Astrocyte of the spinal cord (primary cell): ENCODE measurements around the gene SMARCAL1.

Experiments
- DNase-seq: peaks from one replicate; pipeline ENCODE4 v3.0.0; 2011; ENCODE audit warnings: low read depth, low spot score
- H3K4me3 ChIP-seq: 2 replicates; pipeline ENCODE4 v1.5.1; 2011; ENCODE audit warnings: low read depth, mild to moderate bottlenecking, low read length, moderate library complexity
- in situ Hi-C: cut with HindIII; loops from 2 replicates; pipeline ENCODE4 v1.10.0; 2017; ENCODE audit warnings: low sequenced_read_pairs
- TF ChIP-seq, protein P1 (sequence below): IDR thresholded peaks from 2 replicates; pipeline ENCODE4 v1.5.1; 2012; ENCODE audit warnings: low read depth, mild to moderate bottlenecking, low read length, inconsistent platforms

The SMARCAL1 gene

DNA sequence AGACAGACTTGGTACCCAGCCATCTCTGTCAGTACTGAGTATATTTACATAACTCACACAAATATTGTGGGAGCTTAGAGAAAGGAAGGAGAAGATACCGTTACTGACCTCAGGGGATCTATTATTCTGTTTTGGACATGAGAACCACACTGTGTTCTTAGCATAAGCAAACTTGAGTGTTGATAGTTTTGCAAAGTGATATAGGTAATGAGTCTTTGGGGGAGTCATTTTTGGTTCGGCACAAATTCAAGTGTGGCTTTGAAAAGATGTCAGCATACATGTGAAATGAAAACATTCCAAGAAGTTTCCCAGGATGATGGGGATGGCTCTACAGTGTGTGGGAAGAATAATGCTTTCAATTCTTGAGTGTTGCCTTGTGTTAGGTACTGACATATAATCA lies 24.1 kb downstream of the SMARCAL1 start:
- DNase-seq: peak; percentile 52
- no peak overlapping the region for H3K4me3 ChIP-seq
- in situ Hi-C loops: no loop called here
- TF ChIP-seq, protein P1, sequence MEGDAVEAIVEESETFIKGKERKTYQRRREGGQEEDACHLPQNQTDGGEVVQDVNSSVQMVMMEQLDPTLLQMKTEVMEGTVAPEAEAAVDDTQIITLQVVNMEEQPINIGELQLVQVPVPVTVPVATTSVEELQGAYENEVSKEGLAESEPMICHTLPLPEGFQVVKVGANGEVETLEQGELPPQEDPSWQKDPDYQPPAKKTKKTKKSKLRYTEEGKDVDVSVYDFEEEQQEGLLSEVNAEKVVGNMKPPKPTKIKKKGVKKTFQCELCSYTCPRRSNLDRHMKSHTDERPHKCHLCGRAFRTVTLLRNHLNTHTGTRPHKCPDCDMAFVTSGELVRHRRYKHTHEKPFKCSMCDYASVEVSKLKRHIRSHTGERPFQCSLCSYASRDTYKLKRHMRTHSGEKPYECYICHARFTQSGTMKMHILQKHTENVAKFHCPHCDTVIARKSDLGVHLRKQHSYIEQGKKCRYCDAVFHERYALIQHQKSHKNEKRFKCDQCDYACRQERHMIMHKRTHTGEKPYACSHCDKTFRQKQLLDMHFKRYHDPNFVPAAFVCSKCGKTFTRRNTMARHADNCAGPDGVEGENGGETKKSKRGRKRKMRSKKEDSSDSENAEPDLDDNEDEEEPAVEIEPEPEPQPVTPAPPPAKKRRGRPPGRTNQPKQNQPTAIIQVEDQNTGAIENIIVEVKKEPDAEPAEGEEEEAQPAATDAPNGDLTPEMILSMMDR: no peak

DNA sequence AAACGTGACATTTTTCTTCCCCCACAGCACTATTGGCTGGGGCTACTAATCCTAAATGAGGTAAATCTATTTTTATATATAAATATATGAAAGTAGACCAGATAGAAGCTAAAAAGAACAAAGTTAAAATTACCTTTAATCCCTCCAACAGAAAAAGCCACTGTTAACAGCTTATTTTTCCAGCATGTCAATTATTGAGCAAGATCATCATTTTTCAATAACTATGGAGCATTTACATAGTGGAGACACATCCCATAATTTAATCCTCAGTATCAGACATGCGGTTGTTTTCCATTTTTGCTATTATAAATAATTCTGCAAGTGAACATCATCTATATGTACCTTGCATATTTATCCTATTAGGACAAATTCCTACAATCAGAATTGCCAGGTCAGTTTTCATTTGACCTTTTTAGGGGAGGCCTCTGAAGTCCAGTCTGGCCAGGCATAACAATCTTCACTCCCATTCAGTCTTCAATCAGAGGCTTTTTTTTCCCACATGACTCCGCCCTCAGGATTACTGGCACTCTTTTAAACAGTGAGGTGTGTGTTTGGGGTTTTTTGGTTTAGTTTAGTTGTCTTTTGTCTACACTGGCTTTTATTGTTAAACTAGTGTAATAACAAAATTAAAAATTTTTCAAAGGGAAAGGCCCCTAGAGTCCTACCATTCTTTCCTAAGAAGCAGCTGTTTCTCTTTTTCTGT lies 29.2 kb downstream of the SMARCAL1 start:
- H3K4me3 ChIP-seq: no peak overlapping the region
- DNase-seq: no peak
- TF ChIP-seq, protein P1: no peak
- in situ Hi-C loops: no loop called here

DNA sequence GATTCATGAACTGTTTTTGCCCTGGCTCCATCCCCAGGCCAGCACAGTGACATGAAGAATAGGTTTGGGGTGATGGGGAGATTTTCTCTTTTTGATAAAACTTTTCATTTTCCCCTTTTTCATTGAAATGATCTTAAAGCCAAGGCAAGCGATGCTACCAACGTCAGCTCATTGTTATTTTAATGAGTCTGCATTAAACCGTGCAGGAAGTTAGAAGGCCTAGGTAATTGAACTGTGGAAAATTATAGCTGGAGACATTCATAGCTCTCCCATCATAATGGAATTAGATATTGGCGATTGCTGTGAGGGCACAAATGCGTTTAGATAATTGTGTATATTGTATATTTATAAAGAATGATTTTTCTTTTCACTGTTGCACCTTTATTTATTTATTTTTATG lies 33.2 kb downstream of the SMARCAL1 start:
- TF ChIP-seq, protein P1: no peak
- no peak overlapping the region for H3K4me3 ChIP-seq
- DNase-seq: peak; percentile 49
- in situ Hi-C loops: no loop called here

DNA sequence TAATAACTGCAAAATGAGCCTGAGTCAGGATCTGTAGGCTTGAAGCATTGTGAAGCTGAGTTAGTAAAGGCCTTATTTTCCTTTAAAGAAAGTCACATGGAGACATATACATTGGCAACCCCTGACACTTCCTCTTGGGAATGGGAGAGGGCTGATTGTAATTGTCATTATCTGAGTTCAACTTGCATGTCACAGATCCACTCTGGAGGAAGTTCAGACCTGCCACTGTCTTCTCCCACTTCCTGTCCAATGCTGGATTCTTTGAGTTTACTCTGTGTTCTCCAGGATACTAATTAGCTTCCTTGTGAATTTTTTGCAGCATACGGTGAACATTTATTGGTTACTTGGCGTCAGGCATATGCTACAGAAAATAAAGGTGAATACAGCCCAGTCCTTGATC lies 34.1 kb downstream of the SMARCAL1 start:
- in situ Hi-C loops: no loop called here
- TF ChIP-seq, protein P1: no peak

DNA sequence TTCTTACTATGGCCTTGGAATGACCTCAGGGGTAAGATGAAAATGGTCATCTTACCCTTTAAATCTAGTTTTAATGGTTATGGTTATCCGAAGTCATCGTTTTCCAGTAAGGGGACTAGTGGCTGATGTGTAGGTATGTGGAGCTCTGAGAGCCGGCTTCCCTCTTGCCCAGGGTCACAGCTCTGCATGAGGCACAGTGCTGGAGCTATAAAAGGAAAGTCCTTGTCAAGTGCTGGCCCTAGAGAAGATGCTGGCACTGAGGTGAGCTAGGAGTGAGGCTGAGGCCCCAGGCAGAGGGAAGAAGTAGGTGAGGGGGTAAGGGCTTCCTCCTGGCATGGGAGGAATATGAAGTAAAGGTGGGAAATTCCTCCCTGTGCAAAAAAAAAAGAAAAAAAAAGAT lies 35.0 kb downstream of the SMARCAL1 start:
- no peak overlapping the region for H3K4me3 ChIP-seq
- in situ Hi-C loops: no loop called here
- DNase-seq: no peak
- TF ChIP-seq, protein P1: no peak

More for the DNA sequence above, 34.1 kb downstream of the SMARCAL1 start:
- DNase-seq: no peak
- no peak overlapping the region for H3K4me3 ChIP-seq

DNA sequence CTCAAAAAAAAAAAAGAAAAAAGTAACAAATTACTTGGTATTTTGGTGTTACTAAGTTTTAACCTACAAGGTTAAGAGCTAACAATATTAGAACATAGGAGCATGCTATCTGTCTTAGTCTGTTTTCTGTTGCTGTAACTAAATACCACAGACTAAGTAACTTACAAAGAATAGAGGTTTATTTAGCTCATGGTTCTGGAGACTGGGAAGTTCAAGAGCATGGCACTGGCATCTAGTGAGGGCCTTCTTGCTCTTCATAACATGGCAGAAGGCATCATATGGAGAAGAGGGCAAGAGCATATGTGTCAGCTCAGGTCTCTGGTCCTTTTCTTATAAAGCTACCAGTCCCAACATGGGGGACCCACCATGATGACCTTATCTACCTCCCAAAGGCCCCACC lies 36.5 kb downstream of the SMARCAL1 start:
- TF ChIP-seq, protein P1: no peak
- DNase-seq: no peak
- no peak overlapping the region for H3K4me3 ChIP-seq
- in situ Hi-C loops: no loop called here

DNA sequence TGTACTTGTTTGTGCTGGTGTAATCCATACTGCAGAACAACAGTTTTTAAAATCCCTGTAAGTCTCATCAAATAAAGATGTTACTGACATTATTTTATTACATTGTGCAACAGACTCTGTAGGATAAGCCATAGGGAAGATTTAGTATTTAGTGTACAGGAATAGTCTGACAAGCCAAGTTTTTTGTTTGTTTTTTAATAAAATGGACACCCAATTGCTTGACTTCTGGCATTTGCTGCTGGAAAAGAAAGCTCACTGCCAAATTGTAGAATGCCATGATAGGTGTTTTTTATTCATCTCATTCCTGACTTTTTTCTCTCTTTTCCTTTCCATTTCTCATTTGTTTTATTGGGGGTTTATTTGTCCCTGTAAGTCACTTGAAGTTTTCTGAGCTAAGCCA lies 38.1 kb downstream of the SMARCAL1 start:
- DNase-seq: no peak
- in situ Hi-C loops: no loop called here
- no peak overlapping the region for H3K4me3 ChIP-seq
- TF ChIP-seq, protein P1: no peak
